Prostate gland (tissue), 2 donors: Measurements from ENCODE around the gene CENPP.

Experiments used
- CTCF ChIP-seq, 4 experiments: fragments of 200-600 bp in 2 of 4; fragments of 450-650 bp in 2 of 4; sonication (generic) in 2 of 4; IDR thresholded peaks; 1 replicate in 3 of 4; 2 replicates in 1 of 4; pipeline ENCODE4 v1.5.1; 2016 to 2019; ENCODE audit warnings: antibody characterized with exemption in 4 of 4, mild to moderate bottlenecking in 2 of 4, moderate library complexity in 2 of 4
- POLR2A ChIP-seq: fragments of 450-650 bp; IDR thresholded peaks from one replicate; pipeline ENCODE4 v1.6.1; 2016; ENCODE audit warnings: antibody characterized with exemption, mild to moderate bottlenecking
- POLR2AphosphoS5 ChIP-seq: sonication (generic); formaldehyde crosslinking; IDR thresholded peaks from one replicate; pipeline ENCODE4 v1.6.1; 2017; ENCODE audit warnings: antibody characterized with exemption

- no peak for TF ChIP-seq CTCF (IDR thresholded peaks at IDR 0.05)
- no peak for TF ChIP-seq POLR2A
- peak; percentile 21 for TF ChIP-seq POLR2AphosphoS5
These were observed 153.6 kb downstream of the CENPP start for GRCh38 chr9:92479346-92479745.
